A673 (cell line): Measurements from ENCODE around the gene PRKCH.

Experiments used
- CTCF ChIP-seq: fragments of 300-800, 200-600 bp; sonication (generic); conservative IDR thresholded peaks from 2 replicates; pipeline ENCODE4 v1.5.1; 2017; ENCODE audit warnings: low read depth, mild to moderate bottlenecking, antibody characterized with exemption, low read length, moderate library complexity, mixed read lengths
- EZH2 ChIP-seq: fragments of 200-600 bp; sonication (generic); IDR thresholded peaks from 2 replicates; pipeline ENCODE4 v1.6.1; 2017; ENCODE audit warnings: borderline replicate concordance, low read depth, mild to moderate bottlenecking, mixed read lengths, antibody characterized with exemption, low read length; ENCODE audit not compliant: poor library complexity, severe bottlenecking

GRCh38 chr14:61466905-61467280 lies 145.5 kb downstream of the PRKCH start:
- TF ChIP-seq CTCF (no peak), EZH2 (no peak)
